Smooth muscle cell of bladder (primary cell): ENCODE data around the gene LRRFIP2. TPM values are rescaled to one million over a fixed set of nuclear protein-coding genes. Genes with fewer than 3 reads are reported as not detected.

Source experiments
- total RNA-seq: library from RNA; depleted of rRNA; stranded (reverse); fragments of >200 nt; gene quantifications from 2 replicates; pipeline ENCODE4 v1.2.3, GENCODE V29; 2014

The LRRFIP2 gene, protein sequence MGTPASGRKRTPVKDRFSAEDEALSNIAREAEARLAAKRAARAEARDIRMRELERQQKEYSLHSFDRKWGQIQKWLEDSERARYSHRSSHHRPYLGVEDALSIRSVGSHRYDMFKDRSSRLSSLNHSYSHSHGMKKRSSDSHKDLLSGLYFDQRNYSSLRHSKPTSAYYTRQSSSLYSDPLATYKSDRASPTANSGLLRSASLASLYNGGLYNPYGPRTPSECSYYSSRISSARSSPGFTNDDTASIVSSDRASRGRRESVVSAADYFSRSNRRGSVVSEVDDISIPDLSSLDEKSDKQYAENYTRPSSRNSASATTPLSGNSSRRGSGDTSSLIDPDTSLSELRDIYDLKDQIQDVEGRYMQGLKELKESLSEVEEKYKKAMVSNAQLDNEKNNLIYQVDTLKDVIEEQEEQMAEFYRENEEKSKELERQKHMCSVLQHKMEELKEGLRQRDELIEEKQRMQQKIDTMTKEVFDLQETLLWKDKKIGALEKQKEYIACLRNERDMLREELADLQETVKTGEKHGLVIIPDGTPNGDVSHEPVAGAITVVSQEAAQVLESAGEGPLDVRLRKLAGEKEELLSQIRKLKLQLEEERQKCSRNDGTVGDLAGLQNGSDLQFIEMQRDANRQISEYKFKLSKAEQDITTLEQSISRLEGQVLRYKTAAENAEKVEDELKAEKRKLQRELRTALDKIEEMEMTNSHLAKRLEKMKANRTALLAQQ
- total RNA-seq: 35.1 and 41.6 TPM in 2 replicates

DNA sequence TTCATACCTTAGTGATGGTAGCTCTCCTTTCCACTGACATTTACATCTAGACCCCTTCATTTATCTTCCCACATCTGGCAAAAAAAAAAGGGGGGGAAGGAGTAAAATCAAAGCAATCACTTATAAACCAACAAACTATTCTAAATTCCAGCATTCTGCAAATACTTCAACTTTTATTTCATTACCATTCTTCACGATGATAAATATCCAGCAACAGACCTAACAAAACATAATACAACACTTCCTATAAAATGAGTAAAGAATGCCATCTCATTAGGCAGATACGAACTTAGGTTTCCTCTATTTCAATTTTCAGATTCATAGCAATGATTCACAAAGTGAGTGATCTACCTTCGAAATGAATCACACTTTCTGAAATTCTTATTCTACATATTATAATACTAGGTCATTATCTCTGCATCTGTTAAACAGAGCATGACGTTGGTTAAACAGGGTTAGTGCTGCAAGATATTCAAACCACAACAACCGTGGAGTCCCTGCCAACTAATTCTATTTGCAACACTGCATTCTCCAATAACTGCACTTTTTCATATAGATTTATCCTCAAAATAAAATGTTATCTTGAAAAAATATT lies at the start of gene LRRFIP2:
LRRFIP2 (minus strand) TSS at position 51 of the 595 bp plus-strand sequence. CDS start 25,599 bp downstream, outside the sequence.

Other genes starting within 250 kb of the LRRFIP2 start
- gene TRANK1, start 229.5 kb downstream of the LRRFIP2 start, total RNA-seq: 14.4 and 15.5 TPM in 2 replicates
- gene EPM2AIP1, start 181.5 kb downstream of the LRRFIP2 start, total RNA-seq: 12.9 and 14.7 TPM in 2 replicates
- 43.3 and 43.8 TPM in 2 replicates for gene MLH1, start 181.1 kb downstream of the LRRFIP2 start, total RNA-seq
- 61.6 and 72.8 TPM in 2 replicates for gene GOLGA4, start 68.7 kb upstream of the LRRFIP2 start, total RNA-seq